Transverse colon (tissue), 4 donors: ENCODE measurements around the gene IL10.

Source experiments
- EP300 ChIP-seq: sonication (generic); formaldehyde crosslinking; IDR thresholded peaks from one replicate; pipeline ENCODE4 v1.6.1; 2017; ENCODE audit warnings: antibody characterized with exemption, low read depth
- POLR2A ChIP-seq: fragments of 450-650 bp; IDR thresholded peaks from one replicate; pipeline ENCODE4 v1.6.1; 2016; ENCODE audit warnings: antibody characterized with exemption, mild to moderate bottlenecking, moderate library complexity
- POLR2AphosphoS5 ChIP-seq, 3 donors: sonication (generic); formaldehyde crosslinking; IDR thresholded peaks; one replicate each; pipeline ENCODE4 v1.6.1; 2016; ENCODE audit warnings: antibody characterized with exemption in 3 of 3
- TF ChIP-seq, protein P1 (sequence below), 5 experiments: fragments of 200-600 bp in 3 of 5; fragments of 450-650 bp in 2 of 5; sonication (generic) in 3 of 5; IDR thresholded peaks; 1 replicate in 2 of 5; 2 replicates in 3 of 5; pipeline ENCODE4 v1.5.1; 2016 to 2017; ENCODE audit warnings: antibody characterized with exemption in 5 of 5, inconsistent platforms in 3 of 5, mild to moderate bottlenecking in 2 of 5, moderate library complexity in 1 of 5

DNA sequence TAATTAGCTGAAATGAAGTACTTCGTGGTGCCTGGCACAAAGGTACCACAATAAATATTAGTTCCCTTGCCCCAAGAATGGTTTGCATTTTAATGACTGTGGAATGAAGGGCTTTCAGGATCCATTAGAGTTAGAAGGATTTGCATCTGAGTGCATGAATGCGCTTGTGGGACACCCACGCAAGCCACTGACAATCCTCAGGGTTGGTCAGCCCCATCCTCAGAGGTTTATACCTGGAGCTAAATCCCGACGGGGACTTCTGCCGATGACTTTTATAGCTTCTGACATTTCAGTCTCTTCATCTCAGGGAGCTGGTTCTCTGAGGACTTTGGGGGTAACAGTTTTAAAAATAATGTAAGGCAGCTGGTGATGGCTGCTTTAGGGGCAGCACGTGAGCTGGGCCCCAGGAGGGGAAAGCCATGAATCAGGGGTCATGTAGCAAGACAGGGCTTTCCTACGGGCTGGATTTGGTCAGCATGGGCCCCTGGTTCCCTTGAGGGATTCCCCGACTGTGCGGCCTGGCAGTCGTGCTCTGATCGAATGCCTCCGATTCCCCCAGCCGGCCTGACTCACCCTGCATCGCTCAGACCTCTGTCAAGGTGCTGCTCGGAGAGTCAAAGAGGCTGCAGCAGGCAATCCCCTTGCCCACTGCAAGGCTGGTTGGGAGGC lies 20.8 kb upstream of the IL10 start:
- TF ChIP-seq, protein P1, sequence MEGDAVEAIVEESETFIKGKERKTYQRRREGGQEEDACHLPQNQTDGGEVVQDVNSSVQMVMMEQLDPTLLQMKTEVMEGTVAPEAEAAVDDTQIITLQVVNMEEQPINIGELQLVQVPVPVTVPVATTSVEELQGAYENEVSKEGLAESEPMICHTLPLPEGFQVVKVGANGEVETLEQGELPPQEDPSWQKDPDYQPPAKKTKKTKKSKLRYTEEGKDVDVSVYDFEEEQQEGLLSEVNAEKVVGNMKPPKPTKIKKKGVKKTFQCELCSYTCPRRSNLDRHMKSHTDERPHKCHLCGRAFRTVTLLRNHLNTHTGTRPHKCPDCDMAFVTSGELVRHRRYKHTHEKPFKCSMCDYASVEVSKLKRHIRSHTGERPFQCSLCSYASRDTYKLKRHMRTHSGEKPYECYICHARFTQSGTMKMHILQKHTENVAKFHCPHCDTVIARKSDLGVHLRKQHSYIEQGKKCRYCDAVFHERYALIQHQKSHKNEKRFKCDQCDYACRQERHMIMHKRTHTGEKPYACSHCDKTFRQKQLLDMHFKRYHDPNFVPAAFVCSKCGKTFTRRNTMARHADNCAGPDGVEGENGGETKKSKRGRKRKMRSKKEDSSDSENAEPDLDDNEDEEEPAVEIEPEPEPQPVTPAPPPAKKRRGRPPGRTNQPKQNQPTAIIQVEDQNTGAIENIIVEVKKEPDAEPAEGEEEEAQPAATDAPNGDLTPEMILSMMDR (IDR thresholded peaks at IDR 0.05) = no peak
- TF ChIP-seq POLR2A (no peak), POLR2AphosphoS5 (IDR thresholded peaks at IDR 0.05) (no peak), EP300 (no peak)
